HG03571 (cell line): ENCODE measurements around the gene OASL.
"Not testable (repeated sequence)": the region's sequence is repeated elsewhere in the genome, so short reads cannot be mapped to it uniquely, and the experiment has no call there.

ENCODE experiments used
- ATAC-seq: cut with Tn5 transposase; IDR thresholded peaks from one replicate; pipeline ENCODE4 v1.9.1; 2021; ENCODE audit not compliant: unreplicated experiment

Gene OASL

DNA sequence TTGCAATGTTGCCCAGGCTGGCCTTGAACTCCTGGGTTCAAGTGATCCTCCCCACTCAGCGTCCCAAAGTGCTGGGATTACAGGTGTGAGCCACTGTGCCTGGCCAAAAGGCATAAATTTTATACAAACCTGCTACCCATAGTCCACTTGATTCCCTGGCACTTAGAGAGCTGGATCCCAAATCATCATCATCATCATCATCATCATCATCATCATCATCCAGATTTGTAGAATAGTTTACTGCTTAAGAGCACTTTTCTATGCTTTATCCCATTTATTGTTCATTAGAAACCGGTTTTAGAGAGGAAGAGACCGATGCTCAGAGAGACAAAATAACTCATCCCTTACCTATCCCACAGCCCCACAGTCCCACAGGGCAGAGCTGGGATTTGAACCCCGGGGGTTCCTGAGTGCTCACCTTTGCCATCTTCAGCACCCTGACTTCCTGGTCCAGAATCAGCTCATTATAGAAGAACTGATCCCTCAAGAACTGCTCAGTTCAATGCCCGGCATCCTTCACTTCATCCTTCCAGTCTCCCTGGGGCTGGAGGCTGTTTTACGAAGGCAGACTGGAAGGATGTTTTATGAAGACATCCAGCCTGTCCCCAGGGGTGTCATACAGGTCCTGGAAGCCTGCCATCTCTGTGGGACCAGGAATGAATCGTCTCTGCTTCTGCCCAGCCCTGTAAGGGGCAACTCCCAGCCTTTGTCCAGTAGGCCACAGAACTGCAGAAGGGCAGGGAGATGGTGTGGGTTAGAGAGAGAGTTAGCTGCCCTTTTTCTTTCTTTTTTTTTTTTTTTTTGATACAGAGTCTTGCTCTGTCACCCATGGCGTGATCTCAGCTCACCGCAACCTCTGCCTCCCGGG is 20.2 kb upstream of the OASL start:
- peak; percentile 11 for ATAC-seq

DNA sequence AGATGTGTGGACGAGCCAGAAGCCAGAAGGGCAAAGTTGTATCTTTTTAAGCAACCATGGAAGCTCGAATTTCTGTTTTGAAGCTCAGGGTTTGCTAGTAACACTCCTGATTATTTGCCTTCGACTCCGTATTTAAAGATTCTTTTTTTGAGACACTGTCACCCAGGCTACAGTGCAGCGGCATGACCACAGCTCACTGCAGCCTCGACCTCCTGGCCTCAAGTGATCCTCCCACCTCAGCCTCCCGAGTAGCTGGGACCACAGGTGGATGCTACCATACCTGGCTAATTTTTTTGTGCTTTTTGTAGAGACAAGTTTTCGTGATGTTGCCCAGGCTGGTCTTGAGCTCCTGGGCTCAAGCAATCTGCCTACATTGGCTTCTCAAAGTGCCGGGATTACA is 18.7 kb upstream of the OASL start:
- no peak for ATAC-seq

DNA sequence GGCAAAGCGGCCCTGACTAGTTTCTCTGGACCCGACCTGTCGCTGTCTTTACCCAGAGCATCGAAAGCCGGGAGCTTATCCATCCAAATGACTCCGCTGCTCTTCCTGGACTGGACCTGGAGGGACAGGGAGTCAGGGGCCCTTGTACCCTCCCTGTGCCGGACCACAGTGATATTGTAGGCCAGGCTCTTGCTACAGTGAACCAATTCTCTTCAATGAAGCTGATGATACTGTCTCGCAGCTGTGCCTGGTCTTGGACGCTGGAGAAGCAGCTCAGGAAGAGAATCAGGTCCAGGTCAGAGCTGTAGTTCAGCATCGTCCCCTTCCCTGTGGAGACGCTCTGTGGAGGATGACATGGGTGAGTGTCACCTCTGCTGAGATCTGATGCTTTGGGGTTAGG is 14.7 kb upstream of the OASL start:
- no peak for ATAC-seq

DNA sequence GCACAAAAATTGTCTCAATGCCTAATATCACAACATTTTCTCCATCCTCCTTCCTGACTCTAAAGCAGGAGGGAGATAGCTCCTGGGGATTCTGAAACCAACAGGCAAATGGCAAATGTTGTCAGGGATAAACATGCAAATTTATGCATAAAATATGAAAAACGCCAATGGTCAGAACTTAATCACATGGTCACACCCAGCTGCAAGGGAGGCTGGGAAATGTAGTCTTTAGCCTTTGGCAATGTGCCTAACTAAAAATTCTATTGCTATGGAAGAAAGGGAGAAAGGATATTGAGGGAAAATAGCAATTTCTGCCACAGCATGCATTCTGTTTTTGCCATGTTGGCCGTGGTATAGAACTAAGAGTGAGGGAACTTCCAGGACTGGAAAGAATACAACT is 11.7 kb upstream of the OASL start:
- no peak for ATAC-seq

DNA sequence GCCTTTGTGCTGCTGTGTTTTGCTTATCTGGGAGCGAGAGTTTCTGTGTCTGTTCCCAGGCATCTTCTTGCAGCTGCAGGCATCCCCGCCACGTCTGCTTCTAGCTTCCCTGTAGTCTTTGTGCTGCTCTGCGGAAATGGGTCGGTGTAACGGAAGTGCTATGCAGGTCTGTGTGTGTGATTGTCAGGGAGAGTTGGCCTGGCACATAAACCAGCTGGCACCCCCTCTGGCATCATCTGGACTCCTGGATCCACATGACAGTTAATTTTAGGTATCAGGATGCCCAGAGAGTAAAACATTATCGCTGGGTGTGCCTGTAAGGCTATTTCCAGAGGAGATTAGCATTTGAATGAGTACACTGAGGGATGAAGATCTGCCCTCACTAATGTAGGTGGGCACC is 9.4 kb upstream of the OASL start:
- no peak for ATAC-seq

DNA sequence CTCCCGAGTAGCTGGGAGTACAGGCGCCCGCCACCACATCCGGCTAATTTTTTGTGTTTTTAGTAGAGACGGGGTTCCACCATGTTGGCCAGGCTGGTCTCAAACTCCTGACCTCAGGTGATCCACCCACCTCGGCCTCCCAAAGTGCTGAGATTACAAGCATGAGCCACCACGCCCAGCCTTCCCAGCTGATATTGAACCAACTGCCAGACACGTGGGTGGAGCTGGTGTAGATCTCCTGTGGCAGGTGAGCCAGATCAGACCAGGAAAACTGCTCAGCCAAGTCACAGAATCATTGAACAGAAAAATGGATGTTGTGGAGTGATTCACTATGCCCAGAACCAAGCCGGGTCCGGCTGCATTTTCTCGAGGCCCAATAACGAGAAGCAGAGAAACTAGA is 8.4 kb upstream of the OASL start:
- ATAC-seq = not testable (repeated sequence)

DNA sequence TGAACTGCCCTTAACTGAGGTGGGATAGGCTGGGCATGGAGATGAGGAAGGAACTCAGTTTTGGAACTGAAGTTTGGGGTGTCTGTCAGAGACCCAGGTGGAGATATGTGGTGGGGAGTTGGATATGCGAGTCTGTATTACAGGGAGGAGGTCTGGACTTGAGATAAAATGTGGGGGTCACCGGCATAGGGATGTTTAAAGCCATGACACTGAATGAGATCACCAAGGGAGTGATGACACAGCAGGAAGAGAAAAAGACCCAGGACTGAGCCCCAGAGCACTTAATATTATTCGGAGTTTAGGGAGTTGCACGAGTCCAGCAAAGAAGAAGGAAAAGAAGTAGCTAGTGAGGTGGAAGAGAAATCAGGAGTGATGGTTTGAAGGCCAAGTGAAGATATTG is 4.0 kb upstream of the OASL start:
- no peak for ATAC-seq

DNA sequence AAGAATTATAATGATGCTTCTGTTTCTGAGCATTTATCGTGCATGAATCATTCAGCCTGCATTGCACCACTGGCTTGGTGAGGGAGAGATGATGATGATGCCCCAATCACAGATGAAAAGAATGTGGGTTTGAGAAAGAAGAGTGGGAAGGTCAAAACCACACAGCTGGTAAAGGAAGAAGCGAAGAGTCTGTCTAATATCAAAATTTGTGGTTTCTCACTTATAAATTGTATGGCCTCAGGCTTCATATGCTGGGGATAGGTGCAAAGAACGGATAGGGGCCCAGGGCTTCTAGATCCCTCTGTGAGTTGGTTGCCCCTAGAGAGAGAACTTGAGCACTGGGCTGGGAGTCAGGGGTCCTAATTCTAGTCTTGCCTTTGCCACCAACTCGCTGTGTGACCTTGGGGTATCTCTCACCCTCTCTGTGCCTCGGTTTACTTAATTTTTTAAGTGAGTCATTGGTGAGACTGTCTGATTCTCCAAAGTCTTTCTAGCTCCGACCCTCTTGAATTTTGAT is 2.2 kb downstream of the OASL start:
- ATAC-seq = no peak

DNA sequence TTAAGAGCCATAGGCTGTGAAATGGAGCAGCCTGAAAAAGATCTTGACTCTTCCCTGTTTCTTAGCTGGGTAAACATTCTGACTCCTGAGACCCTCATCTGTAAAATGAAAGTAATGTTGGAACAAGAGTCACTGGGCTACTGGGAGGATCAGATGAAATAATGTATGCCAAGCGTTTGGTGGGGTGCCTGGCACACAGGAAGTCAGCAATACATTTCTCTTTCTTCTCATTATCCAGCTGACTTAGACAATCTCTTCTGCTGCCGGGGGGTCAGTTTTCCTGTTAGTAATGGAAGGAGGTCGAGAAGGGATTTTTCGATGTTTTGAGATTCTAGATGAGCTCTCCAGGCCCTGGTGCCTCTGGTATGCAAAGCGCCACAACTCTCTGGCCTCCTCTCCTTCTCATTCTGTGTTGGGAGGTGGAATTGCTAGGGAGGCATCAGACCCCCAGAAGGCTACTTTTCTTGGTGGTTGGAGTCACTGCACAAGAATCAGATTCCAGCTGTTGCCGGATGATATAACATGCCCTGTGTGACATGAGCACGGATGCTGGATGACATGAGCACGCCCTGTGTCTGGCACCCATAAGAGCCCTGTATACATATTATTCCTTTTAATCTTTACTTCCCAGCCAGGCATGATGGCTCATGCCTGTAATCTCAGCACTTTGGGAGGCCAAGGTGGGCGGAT is 4.3 kb downstream of the OASL start:
- ATAC-seq = no peak

DNA sequence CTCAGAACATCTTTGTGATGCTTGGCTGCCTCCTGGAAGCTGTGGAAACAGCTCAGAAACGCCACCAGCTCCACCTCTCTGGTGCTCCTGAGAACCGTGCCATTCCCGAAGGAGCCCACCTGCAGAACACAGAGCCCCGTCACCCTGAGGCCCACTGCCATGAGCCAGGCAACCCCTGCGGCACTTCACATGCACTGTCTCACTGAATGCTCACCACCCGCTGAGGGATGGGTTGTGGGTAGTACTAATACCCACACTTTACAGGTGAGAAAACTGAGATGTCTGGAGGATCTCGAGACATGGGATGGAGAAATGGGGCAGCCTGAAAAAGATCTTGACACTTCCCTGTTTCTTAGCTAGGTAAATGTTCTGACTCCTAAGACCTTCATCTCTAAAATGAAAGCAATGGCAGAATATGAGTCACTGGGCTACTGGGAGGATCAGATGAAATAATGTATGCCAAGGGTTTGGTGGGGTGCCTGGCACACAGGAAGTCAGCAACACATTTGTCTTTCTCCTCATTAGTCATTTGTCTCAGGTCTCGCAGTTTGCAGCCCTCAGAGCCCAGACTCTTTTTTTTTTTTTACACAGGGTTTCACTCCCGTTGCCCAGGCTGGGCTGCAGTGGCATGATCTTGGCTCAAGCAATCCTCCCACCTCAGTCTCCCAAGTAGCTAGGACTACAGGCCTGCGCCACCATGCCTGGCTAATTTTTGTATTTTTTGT is 5.3 kb downstream of the OASL start:
- no peak for ATAC-seq

DNA sequence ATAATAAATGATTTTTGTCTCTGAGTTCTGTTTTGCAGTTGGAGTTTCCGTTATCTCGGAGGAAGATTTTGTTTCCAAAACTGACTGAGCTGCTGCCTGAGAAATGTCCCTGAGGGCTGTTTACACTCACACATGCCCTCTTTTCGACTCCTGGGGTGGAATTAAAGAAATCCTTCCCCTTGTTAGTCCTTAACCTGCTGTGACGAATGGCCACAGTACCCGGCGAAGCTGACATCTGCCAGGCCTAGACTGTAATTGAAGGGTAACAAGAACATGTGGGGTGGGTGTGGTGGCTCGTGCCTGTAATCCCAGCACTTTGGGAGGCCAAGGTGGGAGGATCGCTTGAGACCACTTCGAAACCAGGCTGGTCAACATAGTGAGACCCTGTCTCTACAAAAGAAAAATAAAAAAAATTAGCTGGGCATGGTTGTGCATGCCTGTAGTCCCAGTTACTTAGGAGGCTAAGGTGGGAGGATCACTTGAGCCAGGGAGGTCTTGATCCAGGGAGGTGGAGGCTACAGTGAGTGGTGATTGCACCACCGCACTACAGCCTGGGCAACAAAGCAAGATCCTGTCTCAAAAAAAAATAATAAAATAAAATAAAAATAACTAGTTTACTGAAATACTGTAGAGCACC is 8.4 kb downstream of the OASL start:
- no peak for ATAC-seq

DNA sequence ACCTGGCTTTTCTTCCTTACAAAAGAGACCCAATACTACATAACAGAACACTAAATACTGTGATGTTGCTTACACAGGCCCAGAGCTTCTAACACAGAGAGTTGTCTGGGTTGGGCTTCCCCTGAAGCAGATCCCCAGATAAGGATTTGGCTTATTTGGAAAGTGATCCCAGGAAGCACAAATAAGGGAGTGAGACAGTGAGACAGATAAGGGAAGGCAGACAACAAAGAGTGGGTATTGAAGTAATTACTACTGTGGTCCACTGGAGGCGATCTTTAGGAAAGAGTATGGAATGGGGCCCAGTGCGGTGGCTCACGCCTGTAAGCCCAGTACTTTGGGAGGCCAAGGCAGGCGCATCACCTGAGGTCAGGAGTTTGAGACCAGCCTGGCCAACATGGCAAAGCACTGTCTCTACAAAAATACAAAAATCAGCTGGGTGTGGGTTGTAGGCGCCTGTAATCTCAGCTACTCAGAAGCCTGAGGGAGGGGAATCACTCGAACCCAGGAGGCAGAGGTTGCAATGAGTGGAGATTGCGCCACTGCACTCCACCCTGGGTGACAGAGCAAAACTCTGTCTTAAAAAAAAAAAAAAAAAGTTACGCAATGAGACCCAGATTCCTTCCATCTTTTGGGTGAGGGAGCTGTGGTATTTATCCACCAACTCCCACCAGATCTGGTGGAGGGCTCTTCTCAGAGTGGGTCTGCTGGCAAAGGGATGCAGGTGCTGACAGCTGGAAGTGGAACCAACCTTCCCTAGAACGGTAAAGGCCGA is 12.6 kb downstream of the OASL start:
- ATAC-seq = no peak

DNA sequence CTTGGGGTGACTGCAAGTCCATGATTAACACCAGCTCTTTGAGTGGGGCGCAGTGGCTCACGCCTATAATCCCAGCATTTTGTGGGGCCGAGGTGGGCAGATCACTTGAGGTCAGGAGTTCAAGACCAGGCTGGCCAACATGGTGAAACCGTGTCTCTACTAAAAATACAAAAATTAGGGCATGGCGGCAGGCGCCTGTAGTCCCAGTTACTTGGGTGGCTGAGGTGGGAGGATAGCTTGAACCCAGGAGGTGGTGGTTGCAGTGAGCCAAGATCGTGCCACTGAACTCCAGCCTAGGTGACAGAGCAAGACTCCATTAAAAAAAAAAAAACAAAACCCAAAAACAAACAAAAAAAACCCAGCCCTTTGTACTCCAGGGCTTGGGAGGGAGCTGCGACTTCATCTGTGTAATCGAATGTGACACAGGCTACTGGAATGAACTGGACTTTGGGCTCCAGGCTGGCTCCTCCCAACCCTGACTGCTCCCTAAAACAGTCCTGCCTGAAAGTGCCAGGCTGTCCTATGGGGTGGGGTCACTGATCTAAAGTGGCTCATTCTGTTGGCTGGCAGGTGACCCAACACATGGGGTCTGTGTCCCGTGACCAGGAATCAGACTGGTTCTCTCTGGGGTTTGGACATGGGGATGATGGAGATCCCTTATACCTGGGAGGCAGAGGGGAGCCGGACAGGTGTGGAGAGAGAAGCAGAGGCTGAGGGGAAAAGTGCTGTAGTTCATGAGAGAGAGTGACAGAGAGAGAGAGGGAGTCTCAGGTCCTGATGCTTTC is 13.4 kb downstream of the OASL start:
- no peak for ATAC-seq

DNA sequence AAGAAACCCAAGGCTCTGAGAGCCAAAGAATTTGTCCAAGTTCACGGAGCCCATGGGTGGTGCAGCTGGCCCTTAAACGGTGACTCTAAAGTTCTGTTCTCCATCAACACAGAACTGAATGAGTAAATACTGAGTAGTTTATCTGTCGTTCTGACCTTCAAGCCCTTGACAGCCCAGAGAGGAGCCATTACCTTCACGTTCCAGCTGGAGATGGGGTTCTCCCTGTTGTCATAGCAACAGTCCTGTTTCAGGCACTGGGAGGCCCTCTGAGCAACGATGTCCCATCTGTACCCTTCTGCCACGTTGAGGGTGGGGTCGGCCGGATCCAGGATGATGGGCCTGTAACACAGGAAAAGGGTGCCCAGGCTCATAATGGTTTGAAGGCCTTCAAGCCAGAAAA is 15.2 kb downstream of the OASL start:
- ATAC-seq = no peak

DNA sequence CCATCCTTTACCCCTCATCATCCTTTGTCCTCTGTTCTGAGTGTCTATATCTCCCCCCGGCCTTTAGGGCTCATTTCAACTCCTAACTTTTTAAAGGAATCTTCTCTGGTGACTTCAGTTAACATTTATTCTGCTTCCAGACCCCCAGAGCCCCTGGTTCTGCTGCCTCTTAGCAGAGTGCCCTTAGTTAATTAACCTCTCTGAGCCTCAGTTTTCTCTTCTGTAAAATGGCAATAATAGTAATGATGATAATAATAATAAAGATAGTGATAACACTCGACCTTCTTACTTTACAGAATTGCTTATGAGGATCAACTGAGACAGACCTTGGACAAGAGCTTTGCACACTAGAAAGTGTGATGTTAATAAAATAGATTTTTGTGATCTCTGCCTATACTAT is 16.3 kb downstream of the OASL start:
- no peak for ATAC-seq

DNA sequence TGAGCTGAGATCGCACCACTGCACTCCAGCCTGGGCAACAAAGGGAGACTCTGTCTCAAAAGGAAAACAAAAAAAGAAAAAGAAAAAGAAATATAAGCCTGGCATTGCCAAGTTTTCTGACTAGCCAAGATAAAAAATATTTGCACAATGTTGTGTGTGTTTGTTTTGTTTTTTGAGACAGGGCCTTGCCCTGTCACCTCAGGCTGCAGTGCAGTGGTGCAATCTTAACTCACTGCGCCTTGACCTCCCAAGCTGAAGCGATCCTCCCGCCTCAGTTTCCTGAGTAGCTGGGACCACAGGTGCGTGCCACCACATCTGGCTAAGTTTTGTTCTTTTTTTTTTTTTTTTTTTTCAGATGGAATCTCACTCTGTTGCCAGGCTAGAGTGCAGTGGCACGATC is 17.3 kb downstream of the OASL start:
- ATAC-seq = no peak

DNA sequence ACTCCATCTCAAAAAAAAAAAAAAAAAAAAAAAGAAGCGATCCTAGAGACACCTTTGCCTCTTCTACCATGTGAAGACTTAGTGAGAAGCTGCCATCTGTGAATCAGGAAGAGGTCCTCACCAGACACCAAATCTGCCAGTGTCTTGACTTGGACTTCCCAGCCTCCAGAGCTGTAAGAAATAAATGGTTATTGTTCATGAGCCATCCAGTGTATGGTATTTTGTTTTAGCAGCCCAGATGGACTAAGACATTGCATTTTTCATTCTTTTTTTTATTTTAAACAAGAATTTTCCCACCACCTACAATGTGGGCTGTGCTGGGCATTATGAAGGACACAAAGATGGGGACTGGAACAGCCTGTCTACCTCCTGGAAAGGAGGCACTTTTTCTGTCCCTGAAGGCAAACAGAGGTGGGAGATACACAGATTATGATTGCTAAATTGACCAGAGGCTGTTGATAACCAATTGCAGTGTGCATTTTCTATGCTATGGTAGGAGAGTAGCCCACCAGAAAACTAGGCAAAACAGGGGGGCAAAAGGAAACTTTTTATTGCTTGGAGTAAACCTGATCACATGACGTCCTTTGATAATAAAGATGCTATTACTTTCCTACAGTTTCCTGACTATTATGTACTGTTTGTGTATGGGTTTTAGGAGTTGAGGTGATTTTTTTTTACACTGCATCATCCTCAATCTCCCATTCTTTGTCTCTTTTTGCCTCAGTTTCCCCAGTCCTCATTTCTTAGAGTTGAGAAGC is 20.0 kb downstream of the OASL start:
- no peak for ATAC-seq

DNA sequence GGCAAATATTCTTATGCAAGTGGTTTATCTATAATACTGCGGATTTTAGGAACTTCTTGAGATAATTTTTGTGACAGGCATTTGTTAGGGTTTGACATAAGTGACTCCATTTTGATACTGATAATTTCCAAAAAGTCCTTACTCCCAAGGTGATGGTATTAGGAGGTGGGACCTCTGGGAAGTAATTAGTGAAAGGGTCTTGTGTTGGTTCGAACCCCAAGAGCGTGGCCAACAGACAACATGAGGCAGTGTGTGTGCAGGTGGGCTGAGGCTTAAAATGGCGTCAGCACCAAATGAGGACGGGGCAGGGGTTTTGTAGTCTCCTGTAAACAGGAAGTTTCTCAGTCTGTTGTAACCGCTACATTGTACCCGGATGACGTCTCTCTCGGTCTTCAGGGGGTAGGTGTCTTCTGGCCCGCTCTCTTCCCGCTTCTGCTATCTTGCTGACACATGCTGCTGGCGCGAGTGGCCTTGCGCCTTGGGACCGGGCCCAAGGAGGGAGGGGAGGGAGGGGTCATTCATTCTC is 21.0 kb downstream of the OASL start:
- ATAC-seq = no peak
